Tibial nerve (tissue), 4 donors: ENCODE results near the gene CAMTA1.

ENCODE experiments used
- EP300 ChIP-seq, 2 donors: sonication (generic); formaldehyde crosslinking; IDR thresholded peaks; one replicate each; pipeline ENCODE4 v1.6.1; 2017; ENCODE audit warnings: antibody characterized with exemption in 2 of 2, mild to moderate bottlenecking in 1 of 2
- POLR2A ChIP-seq, 2 donors: fragments of 450-650 bp; IDR thresholded peaks; one replicate each; pipeline ENCODE4 v1.6.1; 2017; ENCODE audit warnings: antibody characterized with exemption in 2 of 2, mild to moderate bottlenecking in 2 of 2, moderate library complexity in 2 of 2
- TF ChIP-seq, protein P1 (sequence below), 5 experiments: fragments of 200-600 bp in 3 of 5; fragments of 450-650 bp in 2 of 5; sonication (generic) in 3 of 5; IDR thresholded peaks; one replicate each; pipeline ENCODE4 v1.5.1; 2016 to 2019; ENCODE audit warnings: antibody characterized with exemption in 5 of 5, mild to moderate bottlenecking in 3 of 5, moderate library complexity in 2 of 5

DNA sequence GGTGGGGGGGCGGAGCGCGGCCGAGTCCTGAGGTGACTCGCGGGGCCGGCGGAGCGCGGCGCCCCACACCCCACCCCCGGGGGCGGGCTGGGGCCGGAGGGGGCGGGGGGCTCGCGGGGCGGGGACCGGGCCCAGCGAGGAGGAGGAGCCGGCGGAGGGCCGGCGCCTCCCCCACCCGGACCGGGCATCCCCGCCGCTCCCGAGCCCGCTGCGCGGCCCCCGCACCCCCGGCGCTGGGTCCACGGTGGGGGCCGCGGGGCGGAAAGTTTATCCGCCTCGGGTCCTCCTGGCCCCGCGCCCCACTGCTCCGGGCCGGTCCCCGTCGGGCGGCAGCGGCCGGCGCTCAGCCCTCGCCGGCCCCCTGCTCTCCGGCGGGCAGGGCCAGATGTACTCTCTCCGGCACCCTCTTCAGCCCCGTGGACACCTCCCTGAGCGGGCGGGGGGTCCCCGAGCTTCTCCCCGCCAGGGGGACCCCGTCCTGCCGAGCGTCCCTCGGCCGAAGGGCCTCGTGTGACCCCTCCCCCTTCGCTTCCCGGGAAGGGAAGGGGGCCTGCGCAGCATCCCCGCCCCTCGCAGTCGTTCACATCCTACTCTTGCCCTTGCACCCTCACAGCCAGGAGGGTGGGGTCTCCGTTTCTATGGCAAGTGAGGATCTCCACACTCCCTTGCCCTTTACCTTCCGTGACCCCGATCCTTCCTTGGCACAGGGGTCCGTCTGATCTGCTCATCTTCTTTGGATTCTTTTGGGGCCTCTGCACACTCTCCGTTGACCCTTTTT, 663 bp downstream of the CAMTA1 start:
- TF ChIP-seq, protein P1, sequence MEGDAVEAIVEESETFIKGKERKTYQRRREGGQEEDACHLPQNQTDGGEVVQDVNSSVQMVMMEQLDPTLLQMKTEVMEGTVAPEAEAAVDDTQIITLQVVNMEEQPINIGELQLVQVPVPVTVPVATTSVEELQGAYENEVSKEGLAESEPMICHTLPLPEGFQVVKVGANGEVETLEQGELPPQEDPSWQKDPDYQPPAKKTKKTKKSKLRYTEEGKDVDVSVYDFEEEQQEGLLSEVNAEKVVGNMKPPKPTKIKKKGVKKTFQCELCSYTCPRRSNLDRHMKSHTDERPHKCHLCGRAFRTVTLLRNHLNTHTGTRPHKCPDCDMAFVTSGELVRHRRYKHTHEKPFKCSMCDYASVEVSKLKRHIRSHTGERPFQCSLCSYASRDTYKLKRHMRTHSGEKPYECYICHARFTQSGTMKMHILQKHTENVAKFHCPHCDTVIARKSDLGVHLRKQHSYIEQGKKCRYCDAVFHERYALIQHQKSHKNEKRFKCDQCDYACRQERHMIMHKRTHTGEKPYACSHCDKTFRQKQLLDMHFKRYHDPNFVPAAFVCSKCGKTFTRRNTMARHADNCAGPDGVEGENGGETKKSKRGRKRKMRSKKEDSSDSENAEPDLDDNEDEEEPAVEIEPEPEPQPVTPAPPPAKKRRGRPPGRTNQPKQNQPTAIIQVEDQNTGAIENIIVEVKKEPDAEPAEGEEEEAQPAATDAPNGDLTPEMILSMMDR (IDR thresholded peaks at IDR 0.05): peak in 3 of 5 experiments; percentile 5 to 29 (median 17)
- TF ChIP-seq POLR2A (IDR thresholded peaks at IDR 0.05): no peak
- TF ChIP-seq EP300 (IDR thresholded peaks at IDR 0.05): no peak
